HG03159 (cell line): Measurements from ENCODE around the gene ARHGAP11A.

Experiments
- ATAC-seq: cut with Tn5 transposase; IDR thresholded peaks from one replicate; pipeline ENCODE4 v1.9.1; 2021; ENCODE audit warnings: mild to moderate bottlenecking, moderate library complexity; ENCODE audit not compliant: unreplicated experiment

Gene ARHGAP11A

GRCh38 chr15:32652178-32652577, 36.9 kb downstream of the ARHGAP11A start:
- no peak for ATAC-seq

GRCh38 chr15:32656091-32656490, 40.8 kb downstream of the ARHGAP11A start:
- ATAC-seq: no peak

DNA sequence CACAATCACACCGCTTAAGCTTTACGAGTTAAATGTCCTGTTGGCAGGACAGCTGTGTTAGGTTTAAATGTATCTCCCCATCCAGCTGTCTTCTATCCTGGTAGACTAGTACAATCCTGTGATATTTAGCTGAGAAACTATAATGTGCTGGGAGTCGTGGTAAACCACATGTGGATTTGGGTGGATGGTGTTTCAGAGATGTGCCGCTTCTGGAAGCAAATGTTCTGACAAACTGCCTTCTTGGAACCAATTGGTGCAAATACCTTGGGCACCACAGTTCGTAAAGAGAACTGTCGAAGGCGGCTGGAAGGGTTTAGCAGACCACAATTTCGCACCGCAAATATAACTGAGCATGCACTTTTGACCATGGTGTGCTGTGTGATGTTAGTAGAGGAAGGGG, 41.2 kb downstream of the ARHGAP11A start:
- no peak for ATAC-seq

DNA sequence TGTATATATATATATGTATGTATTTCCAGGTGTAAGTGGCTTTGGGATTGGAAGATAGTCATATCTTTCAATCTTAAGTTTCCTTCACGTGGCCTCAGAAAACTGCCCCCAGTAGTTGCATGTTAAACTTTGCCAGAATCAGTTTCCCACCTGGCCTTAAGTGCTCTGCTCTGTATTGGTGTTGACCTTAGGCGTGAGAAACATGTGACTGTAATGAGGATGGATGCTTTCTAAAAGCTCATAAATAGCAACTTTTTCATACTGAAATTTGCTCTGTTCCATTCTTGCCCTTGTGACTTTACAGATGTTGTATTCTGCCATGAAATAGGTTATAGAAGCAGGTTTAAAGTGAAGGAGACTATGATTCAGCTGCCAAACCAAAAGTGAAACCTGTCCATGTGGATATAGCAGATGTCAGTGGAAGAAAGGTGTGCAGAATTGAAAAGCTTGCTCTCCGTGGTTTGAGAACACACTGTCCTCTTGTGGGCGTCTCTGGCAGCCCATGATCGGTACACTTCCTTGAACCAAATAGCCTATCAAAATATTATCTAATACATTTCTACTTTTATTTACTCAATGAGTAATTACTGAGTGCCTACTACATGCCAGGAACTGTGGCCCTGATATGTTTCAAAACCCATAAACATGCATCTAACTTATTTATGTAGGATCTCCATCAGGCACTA, 42.0 kb downstream of the ARHGAP11A start:
- peak; percentile 56 for ATAC-seq

DNA sequence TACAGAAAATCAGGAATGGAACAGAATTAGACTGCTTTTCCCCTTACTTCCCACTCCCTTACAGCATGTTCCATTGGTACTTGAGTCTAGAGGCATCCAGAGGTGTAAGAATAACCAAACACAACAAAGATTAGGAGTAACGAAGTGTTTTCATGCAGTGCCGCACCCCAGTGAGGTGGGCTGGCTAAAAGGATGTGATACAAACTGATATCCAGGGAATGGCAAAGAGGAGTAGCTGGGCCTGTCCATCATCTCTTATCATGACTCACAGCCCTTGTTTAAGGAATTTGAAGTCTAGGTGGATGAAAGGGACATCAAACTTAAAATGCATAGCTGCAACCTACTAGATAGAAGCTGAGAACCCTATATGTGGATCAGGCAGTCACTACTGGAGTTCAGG, 42.6 kb downstream of the ARHGAP11A start:
- ATAC-seq: no peak

DNA sequence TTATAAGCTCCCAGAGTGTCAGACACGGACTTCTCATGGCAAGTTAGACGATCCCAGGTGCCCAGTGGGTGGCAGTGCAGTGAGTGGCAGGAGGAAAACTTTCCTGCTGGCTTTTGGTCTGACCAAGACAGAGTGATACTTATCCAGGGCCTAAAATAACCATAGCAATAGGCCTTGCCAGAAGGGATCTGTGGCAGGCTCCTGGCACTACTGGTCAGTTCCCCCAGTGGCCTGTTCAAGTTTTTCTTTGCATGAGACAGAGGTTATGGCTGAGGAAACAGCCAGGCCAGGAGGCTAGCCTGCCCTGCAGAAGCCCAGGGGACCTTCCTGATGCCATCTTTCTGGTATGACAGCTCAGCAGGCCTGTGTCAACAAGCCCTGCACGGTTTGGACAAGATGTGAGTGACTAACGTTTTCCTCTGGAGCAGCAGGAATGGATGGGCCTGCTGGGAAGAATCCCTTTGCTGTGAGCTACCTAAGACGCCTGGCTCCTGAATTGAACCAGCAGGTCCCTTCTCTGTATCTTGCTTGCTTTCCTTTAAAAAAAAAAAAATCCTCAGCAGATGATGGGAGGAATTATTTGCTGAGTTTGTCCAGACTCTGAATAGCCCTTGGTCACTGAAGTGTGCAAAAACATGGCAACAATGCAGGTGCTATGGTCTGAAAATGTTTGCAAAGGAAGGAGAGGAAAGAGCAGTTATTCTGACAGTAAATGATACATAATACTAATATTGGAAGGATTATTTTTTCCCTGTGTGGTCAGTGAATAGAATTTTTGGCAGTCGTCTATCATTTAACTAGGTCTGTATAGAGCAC, 44.2 kb downstream of the ARHGAP11A start:
- no peak for ATAC-seq

- no peak for ATAC-seq
These were observed 48.4 kb downstream of the ARHGAP11A start for GRCh38 chr15:32663671-32664070.

GRCh38 chr15:32664796-32665195, 49.5 kb downstream of the ARHGAP11A start:
- ATAC-seq: no peak

DNA sequence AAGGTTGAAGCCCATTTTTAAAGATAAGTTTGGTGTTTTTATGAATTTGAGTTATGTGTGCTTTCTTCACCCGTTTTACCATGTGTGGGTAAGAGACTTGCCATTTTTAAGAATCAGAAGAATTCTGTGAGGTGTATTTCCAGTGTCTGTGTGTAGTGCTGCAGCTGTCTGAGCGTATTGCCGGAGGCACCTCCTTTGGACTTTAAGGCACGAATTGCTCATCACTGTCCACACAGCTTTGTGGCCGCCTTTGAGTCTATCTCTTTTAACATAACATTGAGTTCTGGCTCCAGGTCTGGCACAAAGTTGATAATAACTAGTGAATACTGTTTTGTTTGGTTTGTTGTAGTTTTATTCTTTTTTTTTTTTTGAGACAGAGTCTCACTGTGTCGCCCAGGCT, 52.0 kb downstream of the ARHGAP11A start:
- ATAC-seq: no peak

- ATAC-seq: no peak
These were observed 53.6 kb downstream of the ARHGAP11A start for GRCh38 chr15:32668942-32669341.

- no peak for ATAC-seq
These were observed 54.8 kb downstream of the ARHGAP11A start for GRCh38 chr15:32669896-32670611.

GRCh38 chr15:32670623-32671022, 55.3 kb downstream of the ARHGAP11A start:
- ATAC-seq: no peak

GRCh38 chr15:32671339-32672325, 56.3 kb downstream of the ARHGAP11A start:
- no peak for ATAC-seq

DNA sequence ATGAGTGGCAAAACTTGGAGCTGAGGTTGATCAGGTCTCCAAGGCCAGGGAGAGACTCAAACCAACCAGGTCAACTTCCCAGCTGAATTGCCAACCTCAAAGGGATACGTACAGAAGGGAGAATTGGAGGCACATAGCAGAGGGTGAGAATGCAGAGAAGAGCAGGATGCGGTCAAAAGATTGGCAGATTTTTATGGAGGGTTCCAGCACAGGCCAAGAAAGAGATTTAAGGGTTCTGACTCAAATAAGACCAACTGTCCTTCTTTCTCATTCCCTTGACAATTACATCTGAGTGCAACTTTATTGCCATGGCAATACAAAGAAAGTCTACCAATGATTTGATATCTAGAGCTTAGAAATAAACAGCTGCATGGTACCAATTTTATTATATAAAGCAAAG, 59.4 kb downstream of the ARHGAP11A start:
- ATAC-seq: no peak

DNA sequence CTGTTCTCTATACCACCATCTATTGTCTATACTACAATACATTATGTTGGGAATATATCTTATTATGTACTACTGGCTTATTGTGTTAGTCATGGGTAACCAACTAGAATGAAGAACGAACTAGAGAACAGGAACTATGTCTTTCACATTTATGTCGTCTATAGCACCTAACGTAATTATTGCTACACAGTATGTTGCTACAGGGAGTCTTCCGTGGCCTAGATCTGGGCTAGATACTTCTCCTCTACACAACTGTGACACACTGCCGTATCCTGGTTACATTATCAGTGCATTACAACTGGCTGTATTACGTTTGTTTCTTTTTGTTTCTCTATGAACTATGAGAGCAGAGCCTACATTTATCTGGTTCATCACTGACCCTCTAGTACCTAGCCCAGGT, 60.2 kb downstream of the ARHGAP11A start:
- ATAC-seq: no peak

- ATAC-seq: no peak
These were observed 60.9 kb downstream of the ARHGAP11A start for GRCh38 chr15:32676169-32676568.

- ATAC-seq: no peak
These were observed 62.0 kb downstream of the ARHGAP11A start for GRCh38 chr15:32677238-32677750.

DNA sequence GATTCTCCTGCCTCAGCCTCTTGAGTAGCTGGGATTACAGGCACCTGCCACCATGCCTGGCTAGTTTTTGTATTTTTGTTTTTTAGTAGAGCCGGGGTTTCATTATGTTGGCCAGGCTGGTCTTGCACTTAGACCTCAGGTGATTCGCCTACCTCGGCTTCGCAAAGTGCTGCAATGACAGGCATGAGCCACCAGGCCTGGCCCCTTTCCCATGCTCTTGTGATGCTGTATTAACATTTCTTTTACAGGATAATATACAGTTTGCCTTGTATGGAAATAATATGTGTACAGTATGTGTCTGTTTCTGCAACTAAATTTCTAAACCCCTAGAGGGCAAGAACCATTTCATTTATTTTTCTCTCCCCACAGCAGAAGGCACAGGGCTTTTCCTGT, 64.0 kb downstream of the ARHGAP11A start:
- ATAC-seq: no peak

DNA sequence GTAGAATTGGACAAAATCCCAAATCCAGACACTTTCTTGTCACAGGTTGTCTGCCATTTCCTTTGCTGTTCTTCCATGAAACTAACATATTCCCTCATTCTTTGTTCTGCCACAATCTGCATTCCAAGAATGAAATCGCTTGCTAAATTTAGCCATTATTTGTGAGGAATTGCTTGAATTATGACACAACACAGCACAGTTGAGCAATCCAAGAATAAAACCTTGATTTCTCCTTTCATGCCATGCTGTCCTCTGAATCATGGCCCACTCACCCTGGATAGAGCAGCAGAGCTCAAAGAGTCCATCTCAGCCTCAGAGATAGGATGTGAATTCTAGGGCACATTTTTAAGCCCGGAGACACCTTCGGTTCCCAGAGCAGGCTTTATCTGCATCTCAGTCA, 67.3 kb downstream of the ARHGAP11A start:
- ATAC-seq: no peak

GRCh38 chr15:32682977-32683630, 67.8 kb downstream of the ARHGAP11A start:
- no peak for ATAC-seq
